Medulla oblongata (tissue), 1 donor: ENCODE results near the gene CKB.

Source experiments
- DNase-seq: peaks from one replicate; pipeline ENCODE4 v3.0.0-alpha.2; 2015; ENCODE audit errors: extremely low spot score

Gene CKB

DNA sequence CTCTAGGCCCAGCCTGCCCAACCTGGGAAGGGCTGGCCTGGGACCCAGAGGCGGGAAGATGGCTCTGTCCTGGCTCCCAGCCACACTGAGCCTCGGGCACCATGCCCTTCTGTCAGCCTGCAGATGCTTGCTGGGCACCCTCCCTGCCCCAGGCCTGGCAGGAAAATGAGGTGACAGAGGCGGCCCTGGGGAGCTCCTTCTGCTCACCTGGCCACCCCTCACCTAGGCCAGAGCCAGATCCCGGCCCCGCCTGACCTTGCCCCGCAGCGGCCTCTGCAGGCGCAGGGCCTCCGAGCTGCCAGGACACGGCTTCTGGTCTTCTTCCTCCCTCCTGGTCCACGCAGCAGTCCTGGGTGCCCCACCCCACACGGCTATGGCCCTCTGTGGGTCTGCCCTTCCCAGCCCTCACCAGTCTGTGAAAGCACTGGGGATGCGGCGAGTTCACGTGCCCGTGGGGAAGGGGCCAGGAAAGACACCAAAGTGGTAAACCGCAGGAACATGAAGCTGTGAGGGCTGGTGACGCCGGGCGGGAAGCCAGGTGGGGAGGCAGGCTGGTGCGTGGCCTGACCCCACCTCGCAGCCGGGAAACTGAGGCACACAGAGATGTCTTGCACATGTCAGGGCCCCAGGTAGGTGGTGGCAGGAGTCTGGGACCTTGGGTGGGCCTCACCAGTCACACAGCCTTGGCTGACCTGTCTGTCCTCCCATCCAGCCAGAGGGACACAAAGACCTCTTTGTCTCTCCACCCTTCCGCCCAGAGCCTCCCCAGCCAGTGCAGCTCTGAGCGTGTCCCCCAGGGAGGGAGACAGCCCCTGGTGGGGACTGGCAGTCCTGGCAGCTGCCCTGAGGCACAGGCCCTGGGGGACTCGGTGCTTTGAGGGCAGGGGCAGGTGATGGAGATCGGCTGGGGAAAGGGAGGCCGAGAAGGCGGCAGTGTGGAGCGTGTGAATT lies 27.0 kb upstream of the CKB start:
- DNase-seq = peak; percentile 93

- peak; percentile 70 for DNase-seq
Measured at GRCh38 chr14:103548463-103549351, 26.1 kb upstream of the CKB start.

DNA sequence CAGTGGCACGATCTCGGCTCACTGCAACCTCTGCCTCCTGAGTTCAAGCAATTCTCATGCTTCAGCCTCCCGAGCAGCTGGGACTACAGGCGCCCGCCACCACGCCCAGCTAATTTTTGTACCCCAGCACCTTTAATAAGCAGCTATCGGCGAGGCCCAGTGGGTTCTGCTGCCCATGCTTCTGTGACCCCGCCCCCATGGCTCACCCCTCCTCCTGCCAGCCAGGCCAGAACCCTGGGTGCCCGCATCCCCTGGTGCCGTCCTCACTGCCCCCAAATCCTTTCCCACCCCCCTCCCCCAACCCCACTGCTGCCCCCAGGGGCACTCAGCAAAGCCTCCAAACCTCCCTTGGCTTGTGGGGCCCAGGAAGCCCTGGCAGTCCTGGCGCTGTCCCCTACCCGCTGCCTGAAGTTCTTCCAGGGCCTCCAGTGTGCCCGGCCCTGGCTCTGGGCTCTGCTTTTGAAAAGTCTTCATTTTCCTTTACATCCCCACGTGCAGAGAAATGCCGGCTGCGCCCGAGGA lies 25.4 kb upstream of the CKB start:
- peak; percentile 3 for DNase-seq

GRCh38 chr14:103547455-103547940 lies 24.9 kb upstream of the CKB start:
- no peak for DNase-seq

DNA sequence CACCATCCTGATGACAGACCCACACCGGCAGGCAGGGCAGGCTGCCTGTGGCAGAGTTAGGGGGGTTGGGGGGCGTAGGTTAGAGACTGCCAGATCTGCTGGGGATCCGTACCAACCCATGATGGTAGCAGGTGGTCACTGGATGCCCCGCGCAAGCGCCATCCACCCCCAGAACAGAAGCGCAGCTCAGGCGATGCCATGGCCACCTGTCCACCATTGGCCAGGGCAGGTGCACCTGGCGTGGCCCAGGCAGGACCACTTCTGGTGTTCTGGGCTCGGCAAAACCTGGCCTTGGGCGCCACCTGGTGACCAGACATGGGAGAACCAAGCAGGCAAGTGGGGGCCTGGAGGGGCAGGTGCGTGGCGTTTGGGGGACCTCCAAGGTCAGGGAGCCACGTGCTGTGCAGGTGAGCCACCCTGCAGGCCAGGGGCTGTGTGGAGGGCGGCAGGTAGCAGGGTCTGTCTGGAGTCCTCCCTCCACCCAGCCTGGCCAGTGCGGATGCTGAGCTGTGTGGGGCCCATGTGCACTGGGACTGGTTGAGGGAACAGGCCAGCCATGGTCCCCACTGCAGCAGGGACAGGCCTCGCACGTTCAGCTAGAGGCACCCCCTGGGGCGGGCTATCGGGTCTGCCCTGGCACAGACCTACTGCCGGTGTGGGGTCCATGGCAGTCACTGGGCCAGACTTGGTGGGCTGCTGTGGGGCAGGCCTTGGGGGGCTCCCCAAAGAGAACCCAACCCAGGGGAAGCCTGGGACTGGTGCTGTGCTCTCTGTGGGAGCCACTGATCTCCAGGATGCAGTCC lies 24.2 kb upstream of the CKB start:
- DNase-seq = peak; percentile 80

DNA sequence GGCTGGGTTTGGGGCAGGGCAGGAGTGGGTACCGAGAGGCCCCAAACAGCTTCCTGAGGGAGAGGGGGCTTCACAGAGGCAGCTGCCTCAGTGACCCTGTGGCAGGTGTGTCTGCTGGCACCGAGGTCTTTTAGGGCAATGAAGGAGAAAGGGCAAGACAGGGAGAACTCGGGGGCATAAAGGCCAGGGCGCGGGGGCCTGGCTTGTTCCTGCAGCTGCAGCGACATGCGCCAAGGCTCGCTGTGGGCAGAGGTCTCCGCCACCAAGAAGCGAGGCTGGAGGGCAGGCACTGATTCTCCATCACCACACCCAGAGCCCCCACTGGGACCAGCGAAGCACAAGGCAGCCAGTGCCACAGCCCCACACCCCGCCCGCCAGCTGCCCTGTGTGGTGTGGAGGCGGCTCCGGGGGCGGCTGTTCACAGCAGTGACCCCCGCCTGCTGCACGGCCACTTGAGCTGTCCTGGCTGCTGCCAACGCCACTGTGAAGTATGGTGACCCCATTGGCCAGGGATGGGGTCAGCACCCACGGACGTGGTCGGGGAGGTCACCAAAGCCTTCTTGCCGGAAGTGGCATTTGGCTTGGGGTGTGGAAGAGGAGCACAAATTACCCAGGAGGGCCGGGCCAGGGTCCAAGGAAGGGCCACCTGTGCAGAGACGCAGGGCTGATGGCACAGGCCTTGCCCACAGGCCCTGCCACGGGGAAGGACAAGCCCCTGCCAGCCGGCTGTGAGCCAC lies 23.5 kb upstream of the CKB start:
- no peak for DNase-seq

GRCh38 chr14:103545219-103545914 lies 22.7 kb upstream of the CKB start:
- DNase-seq = peak; percentile 3

- peak; percentile 86 for DNase-seq
Measured at GRCh38 chr14:103544388-103545218, 22.0 kb upstream of the CKB start.

- peak; percentile 65 for DNase-seq
Measured at GRCh38 chr14:103543721-103544387, 21.2 kb upstream of the CKB start.

DNA sequence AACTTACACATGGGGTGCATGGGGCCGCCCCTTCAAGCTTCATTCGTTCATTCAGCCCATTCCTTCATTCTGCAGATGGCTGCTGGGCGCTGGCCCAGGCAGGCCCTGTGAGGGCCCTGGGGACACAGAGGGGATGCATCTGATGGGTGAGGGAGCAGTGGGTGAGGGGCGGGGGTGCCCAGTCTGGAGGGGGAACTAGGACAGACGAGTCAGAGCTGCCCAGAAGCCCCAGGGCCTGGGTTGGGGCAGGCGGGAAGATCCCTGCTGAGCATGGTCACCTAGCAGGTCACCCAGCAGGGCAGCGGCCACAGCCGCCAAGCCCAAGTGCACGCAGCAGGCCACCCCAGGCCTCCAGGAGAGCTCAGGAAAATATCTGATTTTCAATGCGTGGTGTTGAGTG lies 20.5 kb upstream of the CKB start:
- peak; percentile 76 for DNase-seq

- peak; percentile 95 for DNase-seq
Measured at GRCh38 chr14:103542605-103543088, 20.0 kb upstream of the CKB start.

- peak; percentile 49 for DNase-seq
Measured at GRCh38 chr14:103541709-103542604, 19.3 kb upstream of the CKB start.

- no peak for DNase-seq
Measured at GRCh38 chr14:103540821-103541708, 18.4 kb upstream of the CKB start.

DNA sequence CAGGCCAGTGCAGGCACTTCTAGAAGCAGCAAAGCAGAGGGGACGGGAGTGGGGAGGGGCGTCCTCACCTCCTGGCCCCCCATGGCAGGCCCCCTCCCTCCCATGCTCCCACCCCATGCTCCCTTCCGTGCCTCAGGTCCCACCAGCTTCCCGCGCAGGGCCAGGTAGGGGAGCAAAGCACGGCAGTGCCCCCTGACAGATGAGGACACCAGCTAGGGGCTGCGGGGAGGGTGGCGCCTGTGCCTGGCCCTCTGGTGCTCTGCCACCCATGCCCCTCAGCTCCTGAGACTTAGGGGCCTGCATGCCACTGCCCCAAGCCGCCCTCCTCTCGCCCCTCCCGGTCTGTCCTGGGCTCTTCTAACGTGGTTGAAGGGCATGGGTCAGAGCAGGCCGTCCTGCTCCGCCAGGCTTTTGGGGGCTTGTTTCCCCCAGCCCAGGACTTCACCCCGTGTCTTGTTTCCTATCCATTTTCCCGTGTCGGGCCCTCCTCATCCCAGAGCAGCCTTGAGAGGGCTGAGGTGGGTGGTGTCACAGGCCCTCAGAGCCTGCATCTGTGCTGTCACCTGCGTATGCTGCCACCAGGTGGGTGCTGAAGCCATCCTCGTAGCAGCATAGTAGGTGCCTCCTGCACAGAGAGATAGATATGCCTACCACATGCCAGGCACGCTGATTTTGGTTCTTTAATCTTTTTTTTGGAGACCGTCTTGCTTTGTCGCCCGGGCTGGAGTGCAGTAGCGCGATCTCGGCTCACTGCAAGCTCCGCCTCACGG lies 16.6 kb upstream of the CKB start:
- no peak for DNase-seq

- no peak for DNase-seq
Measured at GRCh38 chr14:103538291-103539055, 15.8 kb upstream of the CKB start.
